IPS-18c (cell line): Measurements from ENCODE around the gene NR1I2.

Experiments used
- H3K4me3 ChIP-seq: 2 replicates; pipeline ENCODE4 v1.7.0; 2013; ENCODE audit warnings: low read depth, mild to moderate bottlenecking, low read length, moderate library complexity; ENCODE audit not compliant: insufficient read depth
- H3K9me3 ChIP-seq: one replicate; pipeline ENCODE4 v1.6.1; 2013; ENCODE audit warnings: mild to moderate bottlenecking, low read length, moderate library complexity; ENCODE audit not compliant: control insufficient read depth, insufficient read depth

The NR1I2 gene

GRCh38 chr3:119769394-119770149, 12.3 kb upstream of the NR1I2 start:
- H3K4me3 ChIP-seq, result no peak overlapping the region
- no peaks in the 10 kb centered on the region for H3K9me3 ChIP-seq

GRCh38 chr3:119774444-119774843, 7.5 kb upstream of the NR1I2 start:
- no peak overlapping the region for H3K4me3 ChIP-seq
- H3K9me3 ChIP-seq, result no peaks in the 10 kb centered on the region

- Histone ChIP-seq H3K4me3 (no peak overlapping the region), H3K9me3 (no peaks in the 10 kb centered on the region)
These were observed 5.6 kb upstream of the NR1I2 start for GRCh38 chr3:119776304-119776703.

GRCh38 chr3:119778176-119778575, 3.7 kb upstream of the NR1I2 start:
- no peaks in the 10 kb centered on the region for H3K9me3 ChIP-seq
- H3K4me3 ChIP-seq, result no peak overlapping the region

GRCh38 chr3:119778811-119779210, 3.1 kb upstream of the NR1I2 start:
- no peak overlapping the region for H3K4me3 ChIP-seq
- no peaks in the 10 kb centered on the region for H3K9me3 ChIP-seq

GRCh38 chr3:119779731-119780383, 2.0 kb upstream of the NR1I2 start:
- H3K4me3 ChIP-seq, result no peak overlapping the region
- H3K9me3 ChIP-seq, result no peaks in the 10 kb centered on the region

- Histone ChIP-seq H3K9me3 (no peaks in the 10 kb centered on the region), H3K4me3 (no peak overlapping the region)
These were observed 559 bp downstream of the NR1I2 start for GRCh38 chr3:119782460-119782859.

GRCh38 chr3:119783255-119783654, 1.4 kb downstream of the NR1I2 start:
- Histone ChIP-seq H3K4me3 (no peak overlapping the region), H3K9me3 (no peaks in the 10 kb centered on the region)

GRCh38 chr3:119783883-119784282, 2.0 kb downstream of the NR1I2 start:
- H3K4me3 ChIP-seq, result no peak overlapping the region
- H3K9me3 ChIP-seq, result no peaks in the 10 kb centered on the region

- Histone ChIP-seq H3K9me3 (no peaks in the 10 kb centered on the region), H3K4me3 (no peak overlapping the region)
These were observed 4.5 kb downstream of the NR1I2 start for GRCh38 chr3:119786409-119786808.

GRCh38 chr3:119790369-119790768, 8.5 kb downstream of the NR1I2 start:
- Histone ChIP-seq H3K4me3 (no peak overlapping the region), H3K9me3 (no peaks in the 10 kb centered on the region)

GRCh38 chr3:119792270-119792669, 10.4 kb downstream of the NR1I2 start:
- H3K4me3 ChIP-seq, result no peak overlapping the region
- no peaks in the 10 kb centered on the region for H3K9me3 ChIP-seq

GRCh38 chr3:119794401-119794800, 12.5 kb downstream of the NR1I2 start:
- H3K4me3 ChIP-seq, result no peak overlapping the region
- H3K9me3 ChIP-seq, result no peaks in the 10 kb centered on the region

- Histone ChIP-seq H3K4me3 (no peak overlapping the region), H3K9me3 (no peaks in the 10 kb centered on the region)
These were observed 13.2 kb downstream of the NR1I2 start for GRCh38 chr3:119794971-119795612.

- no peaks in the 10 kb centered on the region for H3K9me3 ChIP-seq
- no peak overlapping the region for H3K4me3 ChIP-seq
These were observed 13.9 kb downstream of the NR1I2 start for GRCh38 chr3:119795849-119796248.

- Histone ChIP-seq H3K9me3 (no peaks in the 10 kb centered on the region), H3K4me3 (no peak overlapping the region)
These were observed 14.5 kb downstream of the NR1I2 start for GRCh38 chr3:119796368-119796767.

- Histone ChIP-seq H3K4me3 (no peak overlapping the region), H3K9me3 (no peaks in the 10 kb centered on the region)
These were observed 14.9 kb downstream of the NR1I2 start for GRCh38 chr3:119796785-119797184.

GRCh38 chr3:119800844-119801243, 18.9 kb downstream of the NR1I2 start:
- H3K9me3 ChIP-seq, result no peaks in the 10 kb centered on the region
- H3K4me3 ChIP-seq, result no peak overlapping the region
